OCI-LY7 (cell line): ENCODE data around the gene GRIA1. TPM values are rescaled to one million over a fixed set of nuclear protein-coding genes. Genes with fewer than 3 reads are reported as not detected.

Source experiments
- BruUV-seq: library from RNA; stranded (reverse); fragments of 400-500 nt; replicated peaks from 2 replicates; lab custom pipeline; 2021; lab: Mats Ljungman, UMichigan
- CTCF ChIA-PET: fragments of 300-600 bp; sonication (Branson Sonifier 250); formaldehyde crosslinking; loops from one replicate; lab custom pipeline; 2022; ENCODE audit warnings: antibody characterized with exemption; ENCODE audit not compliant: unreplicated experiment; lab: Charles Lee
- POLR2A ChIA-PET: fragments of 300-600 bp; sonication (Branson Sonifier 250); formaldehyde crosslinking; loops from one replicate; lab custom pipeline; 2022; ENCODE audit warnings: antibody characterized with exemption; lab: Charles Lee
- DNase-seq: peaks from one replicate; pipeline ENCODE4 v3.0.0-alpha.2; 2015; ENCODE audit warnings: low spot score
- H2AFZ ChIP-seq: fragments of 200-600 bp; sonication (generic), shearing (Covaris generic); 2 replicates; pipeline ENCODE4 v1.6.1; 2014; ENCODE audit warnings: mild to moderate bottlenecking, antibody characterized with exemption, low read length, moderate library complexity
- H3K27ac ChIP-seq: fragments of 200-600 bp; sonication (generic); 2 replicates; pipeline ENCODE4 v1.5.1; 2014; ENCODE audit warnings: mixed run types, low read depth, mild to moderate bottlenecking, moderate library complexity, low read length, inconsistent platforms; ENCODE audit not compliant: poor library complexity, severe bottlenecking
- H3K36me3 ChIP-seq: fragments of 200-600 bp; sonication (generic); 2 replicates; pipeline ENCODE4 v1.6.1; 2014; ENCODE audit warnings: mild to moderate bottlenecking, antibody characterized with exemption, low read length, moderate library complexity, mixed read lengths; ENCODE audit not compliant: insufficient read depth
- H3K4me1 ChIP-seq: fragments of 200-600 bp; sonication (generic); 2 replicates; pipeline ENCODE4 v1.5.1; 2014; ENCODE audit warnings: mild to moderate bottlenecking, low read length; ENCODE audit not compliant: insufficient read depth, poor library complexity, severe bottlenecking
- H3K4me2 ChIP-seq: fragments of 200-600 bp; sonication (generic); 2 replicates; pipeline ENCODE4 v1.6.1; 2014; ENCODE audit warnings: mild to moderate bottlenecking, low read length
- H3K4me3 ChIP-seq: fragments of 200-600 bp; sonication (generic); 2 replicates; pipeline ENCODE4 v1.5.1; 2014; ENCODE audit warnings: mild to moderate bottlenecking, low read depth, low read length; ENCODE audit not compliant: poor library complexity, severe bottlenecking
- H3K79me2 ChIP-seq: fragments of 200-600 bp; sonication (generic); 2 replicates; pipeline ENCODE4 v1.6.1; 2016; ENCODE audit warnings: low read depth, mild to moderate bottlenecking, low read length, moderate library complexity, mixed read lengths; ENCODE audit not compliant: insufficient read depth
- H3K9me2 ChIP-seq: fragments of 200-600 bp; sonication (generic); 2 replicates; pipeline ENCODE4 v1.6.1; 2016; ENCODE audit warnings: mild to moderate bottlenecking, low read length, mixed read lengths; ENCODE audit not compliant: insufficient read depth
- H3K9me3 ChIP-seq: fragments of 200-600 bp; sonication (generic); 2 replicates; pipeline ENCODE4 v1.6.1; 2014; ENCODE audit warnings: mild to moderate bottlenecking, mixed run types, low read length, mixed read lengths
- H4K20me1 ChIP-seq: fragments of 200-600 bp; sonication (generic); 2 replicates; pipeline ENCODE4 v1.6.1; 2014; ENCODE audit warnings: mild to moderate bottlenecking, antibody characterized with exemption, low read length, moderate library complexity, mixed read lengths; ENCODE audit not compliant: insufficient read depth
- CTCF ChIP-seq: fragments of 200-600 bp; sonication (generic); conservative IDR thresholded peaks from 2 replicates; pipeline ENCODE4 v1.5.1; 2014; ENCODE audit warnings: mild to moderate bottlenecking, antibody characterized with exemption, low read length, moderate library complexity, mixed read lengths
- EZH2phosphoT487 ChIP-seq: fragments of 200-600 bp; sonication (generic); IDR thresholded peaks from 2 replicates; pipeline ENCODE4 v1.6.1; 2018; ENCODE audit warnings: low read depth, borderline replicate concordance, mild to moderate bottlenecking, mixed run types, antibody characterized with exemption, low read length, moderate library complexity, mixed read lengths
- intact Hi-C: fragments of 100-400 bp; cut with micrococcal nuclease; formaldehyde crosslinking; loops from one replicate; pipeline ENCODE4 v1.10.0; 2022; ENCODE audit not compliant: unreplicated experiment
- total RNA-seq, 2 experiments: library from RNA; depleted of rRNA in 1 of 2; stranded (reverse); fragments of >200 nt in 1 of 2; shearing (Covaris generic) in 1 of 2; gene quantifications; 2 replicates each; pipeline ENCODE4 v1.2.3, GENCODE V29; 2014 to 2022

The GRIA1 gene
- total RNA-seq, 2 experiments from 2014 or later: not detected

GRCh38 chr5:153744751-153745150, 254.3 kb downstream of the GRIA1 start:
- CTCF ChIA-PET: no interaction called here
- intact Hi-C loops: no loop called here
- no peaks in the 10 kb centered on the region for H3K9me2 ChIP-seq
- no peaks in the 10 kb centered on the region for H3K79me2 ChIP-seq
- H3K4me2 ChIP-seq: no peak overlapping the region
- BruUV-seq: no TSS peak
- no peaks in the 10 kb centered on the region for H3K4me1 ChIP-seq
- no peaks in the 10 kb centered on the region for H3K9me3 ChIP-seq
- no peak overlapping the region for H3K4me3 ChIP-seq
- H2AFZ ChIP-seq: no peak overlapping the region
- DNase-seq: no peak
- no peaks in the 10 kb centered on the region for H3K36me3 ChIP-seq
- no peaks in the 10 kb centered on the region for H4K20me1 ChIP-seq
- TF ChIP-seq CTCF (no peak), EZH2phosphoT487 (no peak)
- H3K27ac ChIP-seq: no peak overlapping the region
- POLR2A ChIA-PET: interaction anchor here (0.5 to 1.5 kb wide), 6 partner anchors 7 to 960 kb away, joined by 3 to 5 read pairs (median 3); no protein-coding TSS in a partner anchor

- CTCF ChIA-PET: interaction anchor here (1.2 kb wide), 1 partner anchor 35 kb away, joined by 3 read pairs; no protein-coding TSS in a partner anchor
Measured at GRCh38 chr5:153745778-153746395, 255.4 kb downstream of the GRIA1 start.

More at GRCh38 chr5:153745778-153746395, 255.4 kb downstream of the GRIA1 start:
- POLR2A ChIA-PET: interaction anchor here (0.7 to 1.5 kb wide), 2 partner anchors 40 to 559 kb away, joined by 3 read pairs; no protein-coding TSS in a partner anchor
- H3K36me3 ChIP-seq: no peaks in the 10 kb centered on the region
- no peaks in the 10 kb centered on the region for H3K79me2 ChIP-seq
- H3K4me3 ChIP-seq: no peak overlapping the region
- no peaks in the 10 kb centered on the region for H3K4me1 ChIP-seq
- H3K4me2 ChIP-seq: no peak overlapping the region
- H3K9me2 ChIP-seq: no peaks in the 10 kb centered on the region
- DNase-seq: no peak
- intact Hi-C loops: no loop called here
- no TSS peak for BruUV-seq
- H2AFZ ChIP-seq: no peak overlapping the region
- no peaks in the 10 kb centered on the region for H3K9me3 ChIP-seq
- no peaks in the 10 kb centered on the region for H4K20me1 ChIP-seq
- H3K27ac ChIP-seq: no peak overlapping the region
- TF ChIP-seq EZH2phosphoT487 (no peak), CTCF (no peak)
